Measurements from ENCODE around the gene DUSP10.

- TF ChIP-seq CBFB (CRISPR knock-in tag; IDR thresholded peaks at IDR 0.05; ENCODE audit: low read depth), result no peak
- TF ChIP-seq CTCF (IDR thresholded peaks at IDR 0.05), result no peak
- TF ChIP-seq MAX (CRISPR knock-in tag; IDR thresholded peaks at IDR 0.05), result no peak
- TF ChIP-seq NR1H2 (CRISPR knock-in tag; IDR thresholded peaks at IDR 0.05), result no peak
- no peak for TF ChIP-seq TEAD4 (CRISPR knock-in tag; IDR thresholded peaks at IDR 0.05)
- no peak for TF ChIP-seq SP1 (CRISPR knock-in tag; conservative IDR thresholded peaks at IDR 0.05)
- TF ChIP-seq, protein P1, sequence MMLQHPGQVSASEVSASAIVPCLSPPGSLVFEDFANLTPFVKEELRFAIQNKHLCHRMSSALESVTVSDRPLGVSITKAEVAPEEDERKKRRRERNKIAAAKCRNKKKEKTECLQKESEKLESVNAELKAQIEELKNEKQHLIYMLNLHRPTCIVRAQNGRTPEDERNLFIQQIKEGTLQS (CRISPR knock-in tag; conservative IDR thresholded peaks at IDR 0.05), result no peak
- no peak for TF ChIP-seq FOXK1 (CRISPR knock-in tag; IDR thresholded peaks at IDR 0.05)
- TF ChIP-seq, protein P2, sequence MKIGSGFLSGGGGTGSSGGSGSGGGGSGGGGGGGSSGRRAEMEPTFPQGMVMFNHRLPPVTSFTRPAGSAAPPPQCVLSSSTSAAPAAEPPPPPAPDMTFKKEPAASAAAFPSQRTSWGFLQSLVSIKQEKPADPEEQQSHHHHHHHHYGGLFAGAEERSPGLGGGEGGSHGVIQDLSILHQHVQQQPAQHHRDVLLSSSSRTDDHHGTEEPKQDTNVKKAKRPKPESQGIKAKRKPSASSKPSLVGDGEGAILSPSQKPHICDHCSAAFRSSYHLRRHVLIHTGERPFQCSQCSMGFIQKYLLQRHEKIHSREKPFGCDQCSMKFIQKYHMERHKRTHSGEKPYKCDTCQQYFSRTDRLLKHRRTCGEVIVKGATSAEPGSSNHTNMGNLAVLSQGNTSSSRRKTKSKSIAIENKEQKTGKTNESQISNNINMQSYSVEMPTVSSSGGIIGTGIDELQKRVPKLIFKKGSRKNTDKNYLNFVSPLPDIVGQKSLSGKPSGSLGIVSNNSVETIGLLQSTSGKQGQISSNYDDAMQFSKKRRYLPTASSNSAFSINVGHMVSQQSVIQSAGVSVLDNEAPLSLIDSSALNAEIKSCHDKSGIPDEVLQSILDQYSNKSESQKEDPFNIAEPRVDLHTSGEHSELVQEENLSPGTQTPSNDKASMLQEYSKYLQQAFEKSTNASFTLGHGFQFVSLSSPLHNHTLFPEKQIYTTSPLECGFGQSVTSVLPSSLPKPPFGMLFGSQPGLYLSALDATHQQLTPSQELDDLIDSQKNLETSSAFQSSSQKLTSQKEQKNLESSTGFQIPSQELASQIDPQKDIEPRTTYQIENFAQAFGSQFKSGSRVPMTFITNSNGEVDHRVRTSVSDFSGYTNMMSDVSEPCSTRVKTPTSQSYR (CRISPR knock-in tag; IDR thresholded peaks at IDR 0.05), result no peak
- TF ChIP-seq ESRRA (CRISPR knock-in tag; IDR thresholded peaks at IDR 0.05; ENCODE audit: borderline replicate concordance), result no peak
These were observed 5.2 kb downstream of the DUSP10 start for GRCh38 chr1:221736714-221737113.
